Endometrial microvascular endothelial cells (primary cell): ENCODE data around the gene GNG13. TPM values are rescaled to one million over a fixed set of nuclear protein-coding genes. Genes with fewer than 3 reads are reported as not detected.
"Not testable (repeated sequence)": the region's sequence is repeated elsewhere in the genome, so short reads cannot be mapped to it uniquely, and the experiment has no call there.

Source experiments
- in situ Hi-C: cut with HindIII; loops from 2 replicates; pipeline ENCODE4 v1.10.0; 2017; ENCODE audit warnings: low sequenced_read_pairs, low pct_unique_long_range_greater_than_20kb; ENCODE audit errors: inconsistent ontology term
- total RNA-seq: library from RNA; depleted of rRNA; stranded (reverse); fragments of >200 nt; gene quantifications from one replicate; pipeline ENCODE4 v1.2.3, GENCODE V29; 2015; ENCODE audit errors: inconsistent ontology term

Gene GNG13
- total RNA-seq, 1 donor from 2014 or later = not detected

GRCh38 chr16:785563-786535, 14.7 kb downstream of the GNG13 start:
- in situ Hi-C loops = no loop called here

GRCh38 chr16:784431-784830, 16.1 kb downstream of the GNG13 start:
- in situ Hi-C loops = no loop called here

GRCh38 chr16:783404-784161, 17.0 kb downstream of the GNG13 start:
- in situ Hi-C loops = no loop called here

GRCh38 chr16:782766-783403, 17.6 kb downstream of the GNG13 start:
- in situ Hi-C loops = no loop called here

- in situ Hi-C loops = no loop called here
Measured at GRCh38 chr16:782258-782657, 18.3 kb downstream of the GNG13 start.

GRCh38 chr16:781346-782010, 19.1 kb downstream of the GNG13 start:
- in situ Hi-C loops = no loop called here

- in situ Hi-C loops = no loop called here
Measured at GRCh38 chr16:780296-780695, 20.2 kb downstream of the GNG13 start.

GRCh38 chr16:779561-779960, 21.0 kb downstream of the GNG13 start:
- in situ Hi-C loops = no loop called here

- in situ Hi-C loops = no loop called here
Measured at GRCh38 chr16:778909-779527, 21.5 kb downstream of the GNG13 start.

- in situ Hi-C loops = no loop called here
Measured at GRCh38 chr16:778447-778846, 22.1 kb downstream of the GNG13 start.

- in situ Hi-C loops = no loop called here
Measured at GRCh38 chr16:777826-778225, 22.7 kb downstream of the GNG13 start.

- in situ Hi-C loops = no loop called here
Measured at GRCh38 chr16:776824-777223, 23.7 kb downstream of the GNG13 start.

GRCh38 chr16:776298-776697, 24.2 kb downstream of the GNG13 start:
- in situ Hi-C loops = not testable (repeated sequence)

- in situ Hi-C loops = no loop called here
Measured at GRCh38 chr16:775236-775796, 25.2 kb downstream of the GNG13 start.

GRCh38 chr16:774086-775001, 26.2 kb downstream of the GNG13 start:
- in situ Hi-C loops = no loop called here

GRCh38 chr16:772959-773358, 27.6 kb downstream of the GNG13 start:
- in situ Hi-C loops = no loop called here

GRCh38 chr16:770411-770810, 30.1 kb downstream of the GNG13 start:
- in situ Hi-C loops = no loop called here
